WI38 (cell line): Measurements from ENCODE around the gene ARRDC5.

ENCODE experiments used
- H3K4me3 ChIP-seq: 2 replicates; pipeline ENCODE4 v1.5.1; 2011; ENCODE audit warnings: low read depth, mild to moderate bottlenecking, control low read depth, low read length
- TF ChIP-seq, protein P1 (sequence below): IDR thresholded peaks from 2 replicates; pipeline ENCODE4 v1.5.1; 2012; ENCODE audit warnings: low read depth, mild to moderate bottlenecking, control low read depth, low read length

The ARRDC5 gene

DNA sequence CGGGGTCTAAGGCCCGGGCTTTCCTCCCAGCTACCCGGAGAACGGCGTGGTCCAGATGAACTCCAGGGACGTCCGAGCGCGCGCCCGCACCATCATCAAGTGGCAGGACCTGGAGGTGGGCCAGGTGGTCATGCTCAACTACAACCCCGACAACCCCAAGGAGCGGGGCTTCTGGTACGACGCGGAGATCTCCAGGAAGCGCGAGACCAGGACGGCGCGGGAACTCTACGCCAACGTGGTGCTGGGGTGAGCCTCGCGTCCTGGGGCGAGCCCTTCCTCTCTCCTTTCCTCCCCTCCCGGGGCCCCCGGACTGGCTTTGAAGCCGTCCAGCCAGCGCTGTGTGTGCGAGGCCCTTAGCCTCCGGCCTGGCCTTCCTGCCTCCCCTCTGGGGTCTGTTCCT, 30.0 kb upstream of the ARRDC5 start:
- TF ChIP-seq, protein P1, sequence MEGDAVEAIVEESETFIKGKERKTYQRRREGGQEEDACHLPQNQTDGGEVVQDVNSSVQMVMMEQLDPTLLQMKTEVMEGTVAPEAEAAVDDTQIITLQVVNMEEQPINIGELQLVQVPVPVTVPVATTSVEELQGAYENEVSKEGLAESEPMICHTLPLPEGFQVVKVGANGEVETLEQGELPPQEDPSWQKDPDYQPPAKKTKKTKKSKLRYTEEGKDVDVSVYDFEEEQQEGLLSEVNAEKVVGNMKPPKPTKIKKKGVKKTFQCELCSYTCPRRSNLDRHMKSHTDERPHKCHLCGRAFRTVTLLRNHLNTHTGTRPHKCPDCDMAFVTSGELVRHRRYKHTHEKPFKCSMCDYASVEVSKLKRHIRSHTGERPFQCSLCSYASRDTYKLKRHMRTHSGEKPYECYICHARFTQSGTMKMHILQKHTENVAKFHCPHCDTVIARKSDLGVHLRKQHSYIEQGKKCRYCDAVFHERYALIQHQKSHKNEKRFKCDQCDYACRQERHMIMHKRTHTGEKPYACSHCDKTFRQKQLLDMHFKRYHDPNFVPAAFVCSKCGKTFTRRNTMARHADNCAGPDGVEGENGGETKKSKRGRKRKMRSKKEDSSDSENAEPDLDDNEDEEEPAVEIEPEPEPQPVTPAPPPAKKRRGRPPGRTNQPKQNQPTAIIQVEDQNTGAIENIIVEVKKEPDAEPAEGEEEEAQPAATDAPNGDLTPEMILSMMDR = no peak
- H3K4me3 ChIP-seq = no peak overlapping the region

DNA sequence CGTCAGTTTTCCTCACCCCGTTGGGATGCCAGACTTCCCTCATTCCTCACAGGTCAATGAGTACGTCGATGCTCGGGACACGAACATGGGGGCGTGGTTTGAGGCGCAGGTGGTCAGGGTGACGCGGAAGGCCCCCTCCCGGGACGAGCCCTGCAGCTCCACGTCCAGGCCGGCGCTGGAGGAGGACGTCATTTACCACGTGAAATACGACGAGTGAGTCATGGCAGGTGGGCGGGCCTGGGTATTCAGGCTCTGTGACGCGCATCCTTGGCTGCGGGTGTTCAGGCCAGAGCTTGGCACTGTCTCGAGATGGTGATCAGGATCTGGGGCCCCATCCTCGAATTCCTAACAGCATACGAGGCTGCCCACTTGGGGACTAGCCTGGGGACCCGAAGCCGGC, 28.0 kb upstream of the ARRDC5 start:
- TF ChIP-seq, protein P1 = no peak

DNA sequence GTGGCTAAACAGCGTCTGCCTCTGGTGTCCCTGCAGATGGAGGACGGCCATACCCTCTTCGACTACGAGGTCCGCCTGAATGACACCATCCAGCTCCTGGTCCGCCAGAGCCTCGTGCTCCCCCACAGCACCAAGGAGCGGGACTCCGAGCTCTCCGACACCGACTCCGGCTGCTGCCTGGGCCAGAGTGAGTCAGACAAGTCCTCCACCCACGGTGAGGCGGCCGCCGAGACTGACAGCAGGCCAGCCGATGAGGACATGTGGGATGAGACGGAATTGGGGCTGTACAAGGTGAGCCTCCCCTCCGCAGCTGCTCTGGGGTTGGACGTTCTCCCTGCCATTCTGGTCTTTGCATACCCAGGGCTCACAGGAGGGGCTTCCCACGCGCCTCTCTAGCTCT, 26.5 kb upstream of the ARRDC5 start:
- H3K4me3 ChIP-seq = no peak overlapping the region
- TF ChIP-seq, protein P1 = no peak

More for the DNA sequence above, 28.0 kb upstream of the ARRDC5 start:
- H3K4me3 ChIP-seq = no peak overlapping the region

DNA sequence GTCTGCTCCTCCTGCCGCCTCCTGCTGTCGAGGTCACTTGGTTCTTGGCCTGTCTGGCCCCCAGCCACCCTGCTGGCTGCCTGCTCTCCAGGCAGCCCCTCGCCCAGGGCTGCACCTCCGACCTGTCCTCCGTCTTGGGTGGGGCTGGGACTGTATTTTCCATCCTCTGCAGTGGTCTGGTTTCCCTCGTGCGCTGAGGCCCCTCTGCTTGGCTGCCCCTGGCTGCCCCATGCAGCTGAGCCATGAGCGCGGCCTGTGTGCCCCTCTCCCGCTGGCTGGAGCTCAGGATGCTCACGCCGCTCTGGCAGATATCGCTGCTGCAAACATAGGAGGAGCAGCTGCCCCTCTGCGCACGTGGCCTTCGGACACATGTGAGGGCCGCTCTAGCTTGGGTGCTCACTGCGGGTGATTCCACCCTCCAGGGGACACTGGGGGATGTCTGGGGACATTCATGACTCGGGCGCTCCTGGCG, 20.6 kb upstream of the ARRDC5 start:
- TF ChIP-seq, protein P1 = no peak
- H3K4me3 ChIP-seq = no peak overlapping the region

DNA sequence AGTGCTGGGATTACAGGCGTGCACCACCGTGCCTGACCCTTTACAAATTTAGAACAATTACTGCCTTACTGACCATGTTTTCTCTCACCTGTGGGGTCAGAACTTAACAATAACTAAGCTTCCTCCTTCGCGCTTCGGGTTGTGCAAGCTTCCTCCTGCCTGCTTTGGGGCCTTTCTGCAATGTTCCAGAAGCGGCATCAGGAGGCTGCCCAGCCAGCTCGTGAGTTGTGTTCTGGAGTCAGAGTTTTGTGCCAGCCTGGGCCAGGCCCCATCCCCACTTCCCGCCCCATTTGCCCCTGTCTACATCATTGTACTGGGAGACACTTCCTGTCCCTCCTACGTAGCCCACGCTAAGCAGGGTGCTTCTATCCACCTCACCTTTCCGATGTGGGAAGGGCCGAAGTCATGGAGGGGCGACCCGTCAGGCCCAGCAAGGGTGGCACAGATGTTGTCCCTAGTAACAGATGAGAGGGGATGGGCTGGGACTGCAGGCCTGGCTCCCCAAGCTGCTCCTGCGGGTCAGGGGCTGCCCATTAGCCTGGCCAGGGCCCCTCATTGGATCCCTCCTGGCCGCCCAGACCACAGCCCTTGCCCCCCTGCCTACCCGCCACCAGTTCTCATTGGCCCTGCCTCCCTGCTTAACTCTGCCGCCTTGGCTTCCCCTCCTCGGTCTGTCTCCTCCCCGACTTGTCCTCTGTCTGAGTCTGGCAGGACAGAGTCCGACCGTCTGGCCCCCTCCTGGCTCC, 20.0 kb upstream of the ARRDC5 start:
- TF ChIP-seq, protein P1 = no peak
- no peak overlapping the region for H3K4me3 ChIP-seq

DNA sequence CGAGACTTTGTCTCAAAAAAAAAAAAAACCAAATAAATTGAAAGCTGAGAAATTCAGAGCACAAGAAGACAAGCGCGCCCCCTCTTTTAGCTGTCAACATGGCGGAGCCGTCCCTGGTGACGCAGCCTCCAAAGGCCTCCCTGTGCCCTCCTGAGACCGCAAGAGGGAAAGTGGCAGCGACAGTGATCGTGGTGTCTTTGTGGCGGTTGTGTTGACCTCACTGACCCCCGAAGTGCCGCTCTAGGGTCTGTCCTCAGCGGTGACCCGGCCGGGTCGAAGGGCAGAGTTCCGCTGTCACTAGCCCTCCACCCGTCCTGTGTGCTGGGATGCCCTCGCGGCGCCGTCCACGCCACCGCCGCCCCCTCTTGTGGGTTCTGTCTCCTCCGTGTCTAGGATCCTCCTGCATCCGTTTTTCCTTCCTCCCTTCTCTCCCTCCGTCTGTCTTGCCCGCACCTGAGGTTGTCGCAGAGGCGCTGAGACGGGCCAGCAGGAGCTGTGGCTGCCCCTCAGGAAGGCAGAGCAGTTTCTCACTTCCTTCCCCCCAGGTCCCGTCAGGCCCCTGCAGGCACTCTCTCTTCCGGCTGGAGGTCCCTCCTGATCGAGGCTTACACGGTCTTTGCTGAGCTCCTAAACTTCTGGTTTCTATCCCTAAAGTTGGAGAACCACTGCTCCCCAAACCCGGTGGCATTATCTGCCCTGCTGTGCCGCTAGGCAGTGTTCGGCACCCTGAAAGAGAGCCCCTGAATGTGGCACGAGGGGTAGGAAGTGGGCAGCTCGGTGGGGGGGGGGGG, 13.8 kb upstream of the ARRDC5 start:
- no peak overlapping the region for H3K4me3 ChIP-seq
- TF ChIP-seq, protein P1 = no peak

DNA sequence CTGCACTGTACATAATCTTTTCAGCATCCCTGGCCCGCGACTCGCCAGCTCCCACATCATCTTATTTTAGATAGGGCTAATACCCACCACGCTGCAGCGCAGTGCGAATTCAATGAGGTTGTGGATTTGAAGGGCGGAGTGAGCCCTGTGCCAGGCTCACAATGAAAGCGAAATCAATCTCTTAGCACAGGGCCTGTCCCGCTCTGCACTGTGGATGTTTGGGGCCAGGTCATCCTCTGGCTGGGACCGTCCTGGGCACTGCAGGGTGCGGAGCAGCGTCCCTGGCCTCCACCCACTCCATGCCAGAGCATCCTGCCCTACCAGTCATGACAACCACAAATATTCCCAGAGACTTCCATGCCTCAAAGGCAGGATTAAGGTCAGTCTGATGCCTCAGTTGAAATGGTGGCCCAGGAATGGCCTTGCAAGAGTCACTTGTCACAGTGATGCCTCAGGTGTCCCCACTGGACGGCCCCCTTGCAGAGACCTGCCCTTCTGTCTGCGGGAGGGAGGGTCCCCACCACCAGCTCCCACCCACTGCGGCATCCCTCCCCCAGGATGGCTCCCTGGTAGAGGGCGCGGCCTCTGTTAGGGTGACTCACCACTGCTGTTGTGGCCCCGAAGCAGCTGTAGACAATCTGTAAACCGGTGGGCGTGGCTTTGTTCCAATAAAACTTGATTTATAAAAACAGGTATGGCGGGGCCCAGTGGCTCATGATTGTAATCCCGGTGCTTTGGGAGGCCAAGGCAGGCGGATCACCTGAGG, 12.2 kb upstream of the ARRDC5 start:
- TF ChIP-seq, protein P1 = no peak
- no peak overlapping the region for H3K4me3 ChIP-seq
